ENCODE data around the gene LAMC2. TPM values are rescaled to one million over a fixed set of nuclear protein-coding genes. Genes with fewer than 3 reads are reported as not detected.
A peak's percentile ranks its signal among the peaks of the same experiment; 100 is the strongest.

LAMC2 gene
- polyA plus RNA-seq, 1 donor (not counting 4 experiments of a cell fraction or from before 2014, with no cell fraction given) = 1,627 TPM

DNA sequence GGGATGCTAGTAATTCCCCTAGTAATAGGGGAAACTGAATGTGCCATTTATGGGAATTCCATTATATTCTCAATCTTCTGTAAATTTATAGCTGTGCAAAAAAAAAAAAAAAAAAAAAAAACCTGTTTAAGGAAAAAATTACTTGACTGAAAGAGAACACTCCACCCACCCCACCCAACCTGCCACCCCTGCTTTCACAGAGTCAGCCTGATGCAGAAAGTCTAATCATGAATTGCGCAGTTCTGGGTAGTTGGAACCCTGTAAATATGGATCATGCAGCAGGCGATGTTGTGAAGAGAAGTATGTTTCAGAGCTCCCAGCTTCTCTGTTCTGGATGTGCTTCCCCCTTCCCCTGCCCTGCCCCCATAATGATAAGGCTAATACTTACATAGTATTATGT lies 19.6 kb upstream of the LAMC2 start:
- FAIRE-seq (no peak), DNase-seq (ENCODE audit: low read depth, low spot score) (no peak)
- dilution Hi-C loops (cut with MboI; ENCODE audit: extremely low pct_ligation_motif_present, low sequenced_read_pairs) = no loop called here
- H4K20me1 ChIP-seq (ENCODE audit: control insufficient read depth, extremely low read depth, insufficient read depth, low read length) = no peaks in the 10 kb centered on the region
- no peak overlapping the region for H3K4me2 ChIP-seq (ENCODE audit: control insufficient read depth, extremely low read depth, insufficient read depth, low read depth, low read length)
- H3K27ac ChIP-seq (ENCODE audit: control insufficient read depth, insufficient read depth, low read length) = peak overlapping the region; percentile 4
- no peaks in the 10 kb centered on the region for H3K79me2 ChIP-seq (ENCODE audit: control insufficient read depth, insufficient read depth, low read length)
- H3K4me1 ChIP-seq (ENCODE audit: control insufficient read depth, extremely low read depth, insufficient read depth, low read length) = peaks cover 44% of the 10 kb centered on the region
- no peaks in the 10 kb centered on the region for H3K27me3 ChIP-seq (ENCODE audit: control insufficient read depth, extremely low read depth, insufficient read depth, low read length)
- H3K9ac ChIP-seq (ENCODE audit: control insufficient read depth, extremely low read depth, insufficient read depth, low read length) = no peak overlapping the region
- no peak for TF ChIP-seq EZH2 (IDR thresholded peaks at IDR 0.05; ENCODE audit: low read length)
- TF ChIP-seq, protein P1, sequence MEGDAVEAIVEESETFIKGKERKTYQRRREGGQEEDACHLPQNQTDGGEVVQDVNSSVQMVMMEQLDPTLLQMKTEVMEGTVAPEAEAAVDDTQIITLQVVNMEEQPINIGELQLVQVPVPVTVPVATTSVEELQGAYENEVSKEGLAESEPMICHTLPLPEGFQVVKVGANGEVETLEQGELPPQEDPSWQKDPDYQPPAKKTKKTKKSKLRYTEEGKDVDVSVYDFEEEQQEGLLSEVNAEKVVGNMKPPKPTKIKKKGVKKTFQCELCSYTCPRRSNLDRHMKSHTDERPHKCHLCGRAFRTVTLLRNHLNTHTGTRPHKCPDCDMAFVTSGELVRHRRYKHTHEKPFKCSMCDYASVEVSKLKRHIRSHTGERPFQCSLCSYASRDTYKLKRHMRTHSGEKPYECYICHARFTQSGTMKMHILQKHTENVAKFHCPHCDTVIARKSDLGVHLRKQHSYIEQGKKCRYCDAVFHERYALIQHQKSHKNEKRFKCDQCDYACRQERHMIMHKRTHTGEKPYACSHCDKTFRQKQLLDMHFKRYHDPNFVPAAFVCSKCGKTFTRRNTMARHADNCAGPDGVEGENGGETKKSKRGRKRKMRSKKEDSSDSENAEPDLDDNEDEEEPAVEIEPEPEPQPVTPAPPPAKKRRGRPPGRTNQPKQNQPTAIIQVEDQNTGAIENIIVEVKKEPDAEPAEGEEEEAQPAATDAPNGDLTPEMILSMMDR (optimal IDR thresholded peaks at IDR 0.05 in 1 of 3, IDR thresholded peaks at IDR 0.05 in 1 of 3, conservative IDR thresholded peaks at IDR 0.05 in 1 of 3; ENCODE audit: extremely low read depth in 1 of 3, insufficient read depth in 2 of 3, low read length in 3 of 3) = no peak
- H3K9me3 ChIP-seq (ENCODE audit: control insufficient read depth, low read depth, low read length) = no peaks in the 10 kb centered on the region
- no peaks in the 10 kb centered on the region for H3K36me3 ChIP-seq (ENCODE audit: control insufficient read depth in 2 of 2, extremely low read depth in 1 of 2, insufficient read depth in 2 of 2, low read length in 2 of 2)
- no peaks in the 10 kb centered on the region for H3K9me1 ChIP-seq (ENCODE audit: control insufficient read depth, extremely low read depth, insufficient read depth, low read length)
- no peak overlapping the region for H3K4me3 ChIP-seq (ENCODE audit: control insufficient read depth in 2 of 3, extremely low read depth in 1 of 3, insufficient read depth in 2 of 3, low read depth in 1 of 3, low read length in 3 of 3)
- no peak overlapping the region for H2AFZ ChIP-seq (ENCODE audit: control insufficient read depth, low read length)

DNA sequence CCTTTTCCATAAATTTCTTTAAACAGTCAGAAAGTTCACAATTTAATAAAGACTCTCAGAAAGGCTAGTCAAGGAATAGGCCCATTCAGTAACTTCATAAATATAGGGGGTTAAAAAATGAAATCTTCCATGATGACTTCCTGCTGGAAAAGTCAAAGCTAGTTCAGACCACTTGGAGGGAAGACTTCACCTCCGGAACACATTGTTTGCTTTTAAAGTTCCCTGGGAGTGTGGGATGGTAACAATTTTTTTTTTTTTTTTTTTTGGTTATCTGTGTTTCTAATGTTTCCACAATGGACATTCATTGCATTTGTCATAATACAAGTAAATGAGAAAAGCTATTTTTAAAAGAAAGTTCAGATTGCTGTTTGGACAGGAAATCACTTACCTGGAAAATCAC lies 18.4 kb upstream of the LAMC2 start:
- H3K4me2 ChIP-seq (ENCODE audit: control insufficient read depth, extremely low read depth, insufficient read depth, low read depth, low read length) = no peak overlapping the region
- H3K9ac ChIP-seq (ENCODE audit: control insufficient read depth, extremely low read depth, insufficient read depth, low read length) = no peak overlapping the region
- H3K27me3 ChIP-seq (ENCODE audit: control insufficient read depth, extremely low read depth, insufficient read depth, low read length) = no peaks in the 10 kb centered on the region
- DNase-seq (ENCODE audit: low read depth, low spot score) (no peak), FAIRE-seq (peak; percentile 20)
- H3K4me1 ChIP-seq (ENCODE audit: control insufficient read depth, extremely low read depth, insufficient read depth, low read length) = peaks cover 32% of the 10 kb centered on the region
- H3K36me3 ChIP-seq (ENCODE audit: control insufficient read depth in 2 of 2, extremely low read depth in 1 of 2, insufficient read depth in 2 of 2, low read length in 2 of 2) = no peaks in the 10 kb centered on the region
- dilution Hi-C loops (cut with MboI; ENCODE audit: extremely low pct_ligation_motif_present, low sequenced_read_pairs) = no loop called here
- TF ChIP-seq EZH2 (IDR thresholded peaks at IDR 0.05; ENCODE audit: low read length) = no peak
- TF ChIP-seq, protein P1 (optimal IDR thresholded peaks at IDR 0.05 in 1 of 3, IDR thresholded peaks at IDR 0.05 in 1 of 3, conservative IDR thresholded peaks at IDR 0.05 in 1 of 3; ENCODE audit: extremely low read depth in 1 of 3, insufficient read depth in 2 of 3, low read length in 3 of 3) = no peak
- no peaks in the 10 kb centered on the region for H4K20me1 ChIP-seq (ENCODE audit: control insufficient read depth, extremely low read depth, insufficient read depth, low read length)
- H3K9me3 ChIP-seq (ENCODE audit: control insufficient read depth, low read depth, low read length) = no peaks in the 10 kb centered on the region
- no peak overlapping the region for H2AFZ ChIP-seq (ENCODE audit: control insufficient read depth, low read length)
- no peak overlapping the region for H3K4me3 ChIP-seq (ENCODE audit: control insufficient read depth in 2 of 3, extremely low read depth in 1 of 3, insufficient read depth in 2 of 3, low read depth in 1 of 3, low read length in 3 of 3)
- H3K79me2 ChIP-seq (ENCODE audit: control insufficient read depth, insufficient read depth, low read length) = no peaks in the 10 kb centered on the region
- no peaks in the 10 kb centered on the region for H3K9me1 ChIP-seq (ENCODE audit: control insufficient read depth, extremely low read depth, insufficient read depth, low read length)
- no peak overlapping the region for H3K27ac ChIP-seq (ENCODE audit: control insufficient read depth, insufficient read depth, low read length)
